ENCODE results near the gene GHDC.
"Not testable (repeated sequence)": the region's sequence is repeated elsewhere in the genome, so short reads cannot be mapped to it uniquely, and the experiment has no call there.

GHDC gene

DNA sequence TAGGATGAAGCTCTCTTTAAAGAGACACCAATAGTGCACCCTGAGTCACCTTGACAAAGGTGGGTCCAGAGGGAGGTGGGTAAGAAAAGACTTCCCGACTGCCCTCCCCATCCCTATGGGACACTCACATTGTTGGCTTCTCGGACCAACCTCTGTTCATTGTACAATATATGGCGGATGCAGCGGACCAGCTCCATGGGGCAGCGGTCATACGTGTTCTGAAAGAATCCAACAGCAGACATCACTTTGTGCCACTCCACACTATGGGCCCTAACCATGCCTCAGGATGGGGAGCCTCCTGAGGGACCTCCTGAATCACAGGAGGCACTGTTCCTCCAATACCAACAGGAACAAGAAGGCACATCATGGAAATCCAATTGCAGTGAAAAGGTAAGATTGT is 30.4 kb upstream of the GHDC start:
- Histone ChIP-seq H3K4me1 (ENCODE audit: control extremely low read depth in 1 of 4, control insufficient read depth in 4 of 4, insufficient read depth in 4 of 4, low read length in 3 of 4) (peaks cover 0 to 33% (median 3%) of the 10 kb centered on the region in 4 experiments), H3K27ac (ENCODE audit: insufficient read depth in 1 of 2, low read depth in 1 of 2, low read length in 2 of 2, poor library complexity in 1 of 2, severe bottlenecking in 2 of 2) (no peak overlapping the region), H3K36me3 (ENCODE audit: control insufficient read depth in 4 of 4, insufficient read depth in 4 of 4, low read length in 3 of 4) (peaks cover 11 to 40% (median 26%) of the 10 kb centered on the region in 4 experiments), H3K4me3 (ENCODE audit: control insufficient read depth in 1 of 7, extremely low read depth in 1 of 7, insufficient read depth in 4 of 7, low read depth in 2 of 7, low read length in 6 of 7) (no peak overlapping the region), H3K9me3 (ENCODE audit: control extremely low read depth in 1 of 5, control insufficient read depth in 4 of 5, insufficient read depth in 2 of 5, low read depth in 1 of 5, low read length in 4 of 5) (no peaks in the 10 kb centered on the region), H3K27me3 (replicated peaks in 2 of 5; ENCODE audit: control insufficient read depth in 4 of 5, insufficient read depth in 5 of 5, low read length in 4 of 5) (no peaks in the 10 kb centered on the region)
- ChIA-PET CTCF (interaction anchor here (0.7 to 5.4 kb wide), 7 partner anchors 19 to 69 kb away, joined by 3 to 66 read pairs (median 5); partner anchors contain the start of gene STAT5A), POLR2A (interaction anchor here (0.6 kb wide), 1 partner anchor 33 kb away, joined by 3 read pairs; no protein-coding TSS in a partner anchor)
- DNase-seq, result no peak
- WGBS (ENCODE audit: insufficient coverage), result 100% methylated on average over 5 of the region's 6 CpGs

DNA sequence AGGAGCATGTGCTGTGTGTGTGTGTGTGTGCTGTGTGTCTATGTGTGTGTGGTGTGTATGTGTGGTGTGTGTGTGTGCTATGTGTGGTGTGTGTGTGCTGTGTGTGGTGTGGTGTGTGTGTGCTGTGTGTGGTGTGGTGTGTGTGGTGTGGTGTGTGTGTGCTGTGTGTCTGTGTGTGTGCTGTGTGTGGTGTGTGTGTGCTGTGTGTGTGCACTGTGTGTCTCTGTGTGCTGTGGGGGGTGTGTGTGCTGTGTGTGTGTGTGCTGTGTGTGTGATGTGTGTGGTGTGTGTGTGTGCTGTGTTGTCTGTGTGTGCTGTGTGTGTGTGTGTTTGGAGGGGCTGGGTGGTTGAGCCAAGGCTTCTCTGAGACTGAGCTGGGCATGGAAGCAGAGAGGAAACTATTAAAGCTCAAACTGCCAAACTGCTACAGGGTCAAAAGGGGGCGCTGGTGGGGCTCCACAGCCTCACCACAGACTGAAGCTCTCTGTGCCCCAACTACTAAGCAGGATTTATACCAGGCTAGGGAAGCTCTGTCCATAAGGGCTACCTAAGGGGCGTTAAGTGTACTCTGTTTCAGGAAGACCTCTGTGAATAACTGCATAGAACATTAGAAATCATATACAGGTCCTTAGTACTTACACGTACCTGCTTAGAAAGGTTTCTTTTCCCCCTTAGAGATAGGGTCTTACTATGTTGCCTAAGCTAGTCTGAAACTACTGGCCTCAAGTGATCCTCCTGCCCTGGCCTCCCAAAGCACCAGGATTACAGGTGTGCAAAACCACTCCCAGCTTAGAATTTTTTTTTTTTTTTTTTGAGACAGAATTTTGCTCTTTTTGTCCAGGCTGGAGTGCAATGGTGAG is 27.8 kb upstream of the GHDC start:
- Histone ChIP-seq H3K27ac (ENCODE audit: insufficient read depth in 1 of 2, low read depth in 1 of 2, low read length in 2 of 2, poor library complexity in 1 of 2, severe bottlenecking in 2 of 2) (no peak overlapping the region), H3K4me1 (ENCODE audit: control extremely low read depth in 1 of 4, control insufficient read depth in 4 of 4, insufficient read depth in 4 of 4, low read length in 3 of 4) (peaks cover 0 to 22% (median 3%) of the 10 kb centered on the region in 4 experiments), H3K36me3 (ENCODE audit: control insufficient read depth in 4 of 4, insufficient read depth in 4 of 4, low read length in 3 of 4) (peaks cover 13 to 51% (median 31%) of the 10 kb centered on the region in 4 experiments), H3K27me3 (replicated peaks in 2 of 5; ENCODE audit: control insufficient read depth in 4 of 5, insufficient read depth in 5 of 5, low read length in 4 of 5) (no peaks in the 10 kb centered on the region), H3K9me3 (ENCODE audit: control extremely low read depth in 1 of 5, control insufficient read depth in 4 of 5, insufficient read depth in 2 of 5, low read depth in 1 of 5, low read length in 4 of 5) (no peaks in the 10 kb centered on the region), H3K4me3 (ENCODE audit: control insufficient read depth in 1 of 7, extremely low read depth in 1 of 7, insufficient read depth in 4 of 7, low read depth in 2 of 7, low read length in 6 of 7) (no peak overlapping the region)
- DNase-seq, result peak; percentile 78 to 90 (median 86)
- ChIA-PET POLR2A (interaction anchor here (0.6 to 2.2 kb wide), 5 partner anchors 54 to 182 kb away, joined by 4 to 30 read pairs (median 5); partner anchors contain the start of genes STAT5A and STAT5B), CTCF (interaction anchor here (0.6 to 5.4 kb wide), 43 partner anchors 8 to 307 kb away, joined by 3 to 66 read pairs (median 5); partner anchors contain the start of gene STAT5A)
- WGBS (ENCODE audit: insufficient coverage), result 50% methylated on average over 2 of the region's 3 CpGs

DNA sequence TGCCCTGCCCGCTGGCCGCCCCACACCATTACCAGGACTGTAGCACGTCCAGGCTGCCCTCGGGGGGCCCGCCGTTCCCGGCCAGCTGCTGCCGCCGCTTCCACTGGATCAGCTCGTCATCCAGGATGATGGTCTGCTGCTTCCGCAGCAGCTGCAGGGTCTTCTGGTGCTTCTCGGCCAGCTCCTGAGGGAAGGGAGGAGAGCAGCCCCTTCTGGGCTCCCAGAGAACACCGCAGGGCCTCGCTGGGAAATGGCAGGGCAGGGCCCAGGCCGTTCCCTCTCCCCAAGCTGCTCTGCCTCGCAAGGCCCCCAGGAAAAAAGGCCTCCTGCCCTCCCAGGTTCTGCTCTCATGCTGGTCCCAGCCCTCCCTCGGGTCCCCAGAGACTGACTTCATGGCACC is 25.0 kb upstream of the GHDC start:
- H3K9me3 ChIP-seq (ENCODE audit: control extremely low read depth in 1 of 5, control insufficient read depth in 4 of 5, insufficient read depth in 2 of 5, low read depth in 1 of 5, low read length in 4 of 5); H3K27me3 ChIP-seq (replicated peaks in 2 of 5; ENCODE audit: control insufficient read depth in 4 of 5, insufficient read depth in 5 of 5, low read length in 4 of 5); CTCF ChIA-PET; H3K27ac ChIP-seq (ENCODE audit: insufficient read depth in 1 of 2, low read depth in 1 of 2, low read length in 2 of 2, poor library complexity in 1 of 2, severe bottlenecking in 2 of 2); H3K4me3 ChIP-seq (ENCODE audit: control insufficient read depth in 1 of 7, extremely low read depth in 1 of 7, insufficient read depth in 4 of 7, low read depth in 2 of 7, low read length in 6 of 7); DNase-seq; POLR2A ChIA-PET; H3K4me1 ChIP-seq (ENCODE audit: control extremely low read depth in 1 of 4, control insufficient read depth in 4 of 4, insufficient read depth in 4 of 4, low read length in 3 of 4): not testable (repeated sequence)
- peaks cover 19 to 69% (median 42%) of the 10 kb centered on the region in 4 experiments for H3K36me3 ChIP-seq (ENCODE audit: control insufficient read depth in 4 of 4, insufficient read depth in 4 of 4, low read length in 3 of 4)
- no CpG with 5 or more reads among the region's 17 CpGs for WGBS (ENCODE audit: insufficient coverage)

DNA sequence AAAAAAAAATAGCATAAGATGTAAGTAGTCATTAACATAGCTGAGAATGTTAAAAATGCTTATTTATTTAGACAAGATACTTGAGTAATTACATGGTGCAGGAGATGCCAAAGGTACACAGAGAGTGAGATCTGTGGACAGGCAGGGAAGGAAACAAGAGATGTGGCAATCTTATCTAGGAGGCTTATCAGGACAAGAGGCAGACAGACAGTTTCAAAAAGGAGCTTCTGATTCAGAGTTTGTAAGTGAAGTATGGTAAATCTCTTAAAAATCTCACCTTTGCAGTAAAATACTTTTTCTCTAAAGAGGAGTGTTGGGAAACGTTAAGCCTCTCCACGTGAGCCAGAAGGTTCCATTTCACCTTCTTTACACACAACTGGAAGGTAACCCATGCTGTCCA is 19.9 kb upstream of the GHDC start:
- Histone ChIP-seq H3K9me3 (ENCODE audit: control extremely low read depth in 1 of 5, control insufficient read depth in 4 of 5, insufficient read depth in 2 of 5, low read depth in 1 of 5, low read length in 4 of 5) (no peaks in the 10 kb centered on the region), H3K36me3 (ENCODE audit: control insufficient read depth in 4 of 4, insufficient read depth in 4 of 4, low read length in 3 of 4) (peaks cover 30 to 83% (median 52%) of the 10 kb centered on the region in 4 experiments), H3K27me3 (replicated peaks in 2 of 5; ENCODE audit: control insufficient read depth in 4 of 5, insufficient read depth in 5 of 5, low read length in 4 of 5) (no peaks in the 10 kb centered on the region), H3K4me3 (ENCODE audit: control insufficient read depth in 1 of 7, extremely low read depth in 1 of 7, insufficient read depth in 4 of 7, low read depth in 2 of 7, low read length in 6 of 7) (no peak overlapping the region), H3K27ac (ENCODE audit: insufficient read depth in 1 of 2, low read depth in 1 of 2, low read length in 2 of 2, poor library complexity in 1 of 2, severe bottlenecking in 2 of 2) (no peak overlapping the region), H3K4me1 (ENCODE audit: control extremely low read depth in 1 of 4, control insufficient read depth in 4 of 4, insufficient read depth in 4 of 4, low read length in 3 of 4) (no peaks in the 10 kb centered on the region)
- CTCF ChIA-PET, result interaction anchor here (0.6 to 2.8 kb wide), 5 partner anchors 9 to 193 kb away, joined by 3 to 23 read pairs (median 3); no protein-coding TSS in a partner anchor
- DNase-seq, result no peak
- 94% methylated on average over 2 of the region's 2 CpGs for WGBS (ENCODE audit: insufficient coverage)
- POLR2A ChIA-PET, result no interaction called here

DNA sequence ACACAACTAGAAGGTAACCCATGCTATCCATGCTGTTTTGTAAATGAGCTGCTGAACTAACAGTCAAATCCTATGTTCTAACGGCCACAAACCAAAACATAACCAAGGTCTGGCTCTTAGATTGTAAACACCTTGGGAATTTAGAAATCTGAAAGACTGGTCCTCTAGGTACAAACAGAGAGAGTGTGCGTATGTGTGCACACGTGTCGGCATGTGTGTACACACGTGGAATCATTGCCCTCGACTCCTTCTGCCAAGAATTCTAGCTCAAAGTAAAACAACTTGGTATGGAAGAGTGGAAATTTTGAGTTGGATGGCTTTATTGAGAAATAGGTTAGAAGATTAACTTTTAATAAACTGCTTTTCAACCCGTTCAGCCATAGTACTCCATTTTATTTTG is 18.1 kb upstream of the GHDC start:
- Histone ChIP-seq H3K27me3 (replicated peaks in 2 of 5; ENCODE audit: control insufficient read depth in 4 of 5, insufficient read depth in 5 of 5, low read length in 4 of 5) (no peaks in the 10 kb centered on the region), H3K4me1 (ENCODE audit: control extremely low read depth in 1 of 4, control insufficient read depth in 4 of 4, insufficient read depth in 4 of 4, low read length in 3 of 4) (no peaks in the 10 kb centered on the region), H3K36me3 (ENCODE audit: control insufficient read depth in 4 of 4, insufficient read depth in 4 of 4, low read length in 3 of 4) (peaks cover 29 to 88% (median 54%) of the 10 kb centered on the region in 4 experiments), H3K4me3 (ENCODE audit: control insufficient read depth in 1 of 7, extremely low read depth in 1 of 7, insufficient read depth in 4 of 7, low read depth in 2 of 7, low read length in 6 of 7) (no peak overlapping the region), H3K9me3 (ENCODE audit: control extremely low read depth in 1 of 5, control insufficient read depth in 4 of 5, insufficient read depth in 2 of 5, low read depth in 1 of 5, low read length in 4 of 5) (no peaks in the 10 kb centered on the region), H3K27ac (ENCODE audit: insufficient read depth in 1 of 2, low read depth in 1 of 2, low read length in 2 of 2, poor library complexity in 1 of 2, severe bottlenecking in 2 of 2) (no peak overlapping the region)
- WGBS (ENCODE audit: insufficient coverage), result 97% methylated on average over 4 of the region's 7 CpGs
- CTCF ChIA-PET, result interaction anchor here (1.4 to 2.8 kb wide), 2 partner anchors 10 to 82 kb away, joined by 3 to 23 read pairs; no protein-coding TSS in a partner anchor
- DNase-seq, result no peak
- POLR2A ChIA-PET, result no interaction called here

DNA sequence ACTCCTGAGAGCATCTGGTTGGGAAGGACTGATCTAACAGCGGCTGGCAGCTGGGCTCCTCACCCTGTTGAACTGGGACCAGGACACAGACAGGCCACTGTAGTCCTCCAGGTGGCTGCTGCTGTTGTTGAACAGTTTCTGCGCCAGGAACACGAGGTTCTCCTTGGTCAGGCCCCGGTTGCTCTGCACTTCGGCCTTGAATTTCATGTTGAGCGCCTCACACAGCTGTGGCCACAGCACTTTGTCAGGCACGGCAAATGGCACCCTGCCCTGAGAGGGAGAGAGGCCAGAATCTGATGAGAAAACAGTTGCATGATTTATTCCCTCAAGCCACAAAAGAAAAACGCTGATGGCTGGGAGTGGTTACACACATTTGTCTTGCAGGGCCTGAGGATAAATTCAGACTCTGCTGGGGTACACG is 17.6 kb upstream of the GHDC start:
- POLR2A ChIA-PET; H3K27ac ChIP-seq (ENCODE audit: insufficient read depth in 1 of 2, low read depth in 1 of 2, low read length in 2 of 2, poor library complexity in 1 of 2, severe bottlenecking in 2 of 2); H3K4me3 ChIP-seq (ENCODE audit: control insufficient read depth in 1 of 7, extremely low read depth in 1 of 7, insufficient read depth in 4 of 7, low read depth in 2 of 7, low read length in 6 of 7); H3K4me1 ChIP-seq (ENCODE audit: control extremely low read depth in 1 of 4, control insufficient read depth in 4 of 4, insufficient read depth in 4 of 4, low read length in 3 of 4); H3K27me3 ChIP-seq (replicated peaks in 2 of 5; ENCODE audit: control insufficient read depth in 4 of 5, insufficient read depth in 5 of 5, low read length in 4 of 5); H3K9me3 ChIP-seq (ENCODE audit: control extremely low read depth in 1 of 5, control insufficient read depth in 4 of 5, insufficient read depth in 2 of 5, low read depth in 1 of 5, low read length in 4 of 5); DNase-seq: not testable (repeated sequence)
- CTCF ChIA-PET, result interaction anchor here (1.4 kb wide), 1 partner anchor 82 kb away, joined by 3 read pairs; no protein-coding TSS in a partner anchor
- WGBS (ENCODE audit: insufficient coverage), result 57% methylated on average over 4 of the region's 9 CpGs
- H3K36me3 ChIP-seq (ENCODE audit: control insufficient read depth in 4 of 4, insufficient read depth in 4 of 4, low read length in 3 of 4), result peaks cover 26 to 87% (median 54%) of the 10 kb centered on the region in 4 experiments

DNA sequence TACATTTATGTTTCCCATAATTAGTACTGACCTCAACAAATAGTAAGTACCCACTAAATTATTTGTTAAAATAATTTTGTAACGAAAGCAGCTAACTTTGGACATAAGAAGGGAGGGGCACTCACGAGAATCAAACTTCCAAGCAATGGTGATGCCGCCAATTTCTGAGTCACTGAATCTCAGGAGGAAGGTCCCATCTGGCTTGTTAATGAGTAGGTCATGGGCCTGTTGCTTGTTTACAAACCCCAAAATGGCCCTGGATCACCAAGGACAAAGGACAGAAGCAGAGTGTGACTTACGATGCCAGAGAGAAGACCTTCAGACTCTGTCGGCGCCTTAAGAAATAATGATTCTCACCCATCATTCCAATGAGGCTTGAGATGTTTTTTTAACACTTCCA is 15.8 kb upstream of the GHDC start:
- ChIA-PET CTCF (interaction anchor here (1.0 kb wide), 1 partner anchor 14 kb away, joined by 3 read pairs; no protein-coding TSS in a partner anchor), POLR2A (no interaction called here)
- H3K9me3 ChIP-seq (ENCODE audit: control extremely low read depth in 1 of 5, control insufficient read depth in 4 of 5, insufficient read depth in 2 of 5, low read depth in 1 of 5, low read length in 4 of 5), result no peaks in the 10 kb centered on the region
- no peak overlapping the region for H3K4me3 ChIP-seq (ENCODE audit: control insufficient read depth in 1 of 7, extremely low read depth in 1 of 7, insufficient read depth in 4 of 7, low read depth in 2 of 7, low read length in 6 of 7)
- no peaks in the 10 kb centered on the region for H3K27me3 ChIP-seq (replicated peaks in 2 of 5; ENCODE audit: control insufficient read depth in 4 of 5, insufficient read depth in 5 of 5, low read length in 4 of 5)
- DNase-seq, result no peak
- 93% methylated on average over 3 of the region's 6 CpGs for WGBS (ENCODE audit: insufficient coverage)
- no peaks in the 10 kb centered on the region for H3K4me1 ChIP-seq (ENCODE audit: control extremely low read depth in 1 of 4, control insufficient read depth in 4 of 4, insufficient read depth in 4 of 4, low read length in 3 of 4)
- no peak overlapping the region for H3K27ac ChIP-seq (ENCODE audit: insufficient read depth in 1 of 2, low read depth in 1 of 2, low read length in 2 of 2, poor library complexity in 1 of 2, severe bottlenecking in 2 of 2)
- peaks cover 28 to 86% (median 56%) of the 10 kb centered on the region in 4 experiments for H3K36me3 ChIP-seq (ENCODE audit: control insufficient read depth in 4 of 4, insufficient read depth in 4 of 4, low read length in 3 of 4)
